ENCODE data around the gene KRTAP2-3.

GRCh38 chr17:41018541-41018940 lies 41.4 kb downstream of the KRTAP2-3 start:
- TF ChIP-seq CTCF (IDR thresholded peaks at IDR 0.05; ENCODE audit: low read depth, low read length), result no peak
- no peak for TF ChIP-seq EZH2phosphoT487 (IDR thresholded peaks at IDR 0.05; ENCODE audit: low read depth)

All from OCI-LY3 (cell line).